AG04450 (cell line): ENCODE data around the gene ARID4B. TPM values are rescaled to one million over a fixed set of nuclear protein-coding genes. Genes with fewer than 3 reads are reported as not detected.

ENCODE experiments used
- CTCF ChIA-PET: fragments of 300-600, 350-600 bp; formaldehyde crosslinking; extraction: SDS; loops from one replicate; lab custom pipeline; 2022; ENCODE audit warnings: antibody characterized with exemption, inconsistent platforms; lab: Charles Lee
- POLR2A ChIA-PET: fragments of 350-600 bp; formaldehyde crosslinking; extraction: SDS; loops from one replicate; lab custom pipeline; 2021; ENCODE audit warnings: antibody characterized with exemption, inconsistent platforms; lab: Yijun Ruan, JAX
- DNase-seq: peaks from one replicate; pipeline ENCODE4 v3.0.0-alpha.2; 2011; ENCODE audit warnings: low read depth, low spot score
- H3K27ac ChIP-seq: one replicate; pipeline ENCODE4 v1.5.1; 2012; ENCODE audit warnings: low read depth, low read length, control low read depth
- H3K27me3 ChIP-seq: one replicate; pipeline ENCODE4 v1.6.0; 2012; ENCODE audit warnings: low read length; ENCODE audit not compliant: control insufficient read depth, insufficient read depth
- H3K4me3 ChIP-seq: 2 replicates; pipeline ENCODE4 v1.5.1; 2011; ENCODE audit warnings: mild to moderate bottlenecking, low read depth, low read length, control low read depth
- H3K9me3 ChIP-seq: 2 replicates; pipeline ENCODE4 v1.5.1; 2012; ENCODE audit warnings: low read length; ENCODE audit not compliant: control insufficient read depth, insufficient read depth
- CTCF ChIP-seq: IDR thresholded peaks from 2 replicates; pipeline ENCODE4 v1.5.1; 2011; ENCODE audit warnings: low read depth, low read length, control low read depth, inconsistent platforms
- polyA plus RNA-seq: library from polyadenylated mRNA; depleted of rRNA; stranded (reverse); fragments of >200 nt; gene quantifications from 2 replicates; pipeline ENCODE4 v1.2.3, GENCODE V29; 2011

ARID4B gene
- polyA plus RNA-seq, 1 experiment: 15.6 TPM

- H3K9me3 ChIP-seq: no peaks in the 10 kb centered on the region
- H3K27me3 ChIP-seq: no peaks in the 10 kb centered on the region
- TF ChIP-seq CTCF: no peak
- ChIA-PET POLR2A (no interaction called here), CTCF (no interaction called here)
- H3K4me3 ChIP-seq: no peak overlapping the region
- DNase-seq: no peak
- H3K27ac ChIP-seq: no peak overlapping the region
Observed at GRCh38 chr1:235292790-235293189, 35.2 kb downstream of the ARID4B start.

GRCh38 chr1:235291599-235292091 is 36.3 kb downstream of the ARID4B start:
- H3K27ac ChIP-seq: no peak overlapping the region
- DNase-seq: no peak
- ChIA-PET CTCF (no interaction called here), POLR2A (no interaction called here)
- TF ChIP-seq CTCF: no peak
- no peak overlapping the region for H3K4me3 ChIP-seq
- no peaks in the 10 kb centered on the region for H3K9me3 ChIP-seq
- H3K27me3 ChIP-seq: no peaks in the 10 kb centered on the region

GRCh38 chr1:235290740-235291502 is 37.1 kb downstream of the ARID4B start:
- no peak overlapping the region for H3K27ac ChIP-seq
- no peak overlapping the region for H3K4me3 ChIP-seq
- no peaks in the 10 kb centered on the region for H3K27me3 ChIP-seq
- no peak for DNase-seq
- POLR2A ChIA-PET: no interaction called here
- H3K9me3 ChIP-seq: no peaks in the 10 kb centered on the region
- no peak for TF ChIP-seq CTCF
- CTCF ChIA-PET: no interaction called here

- TF ChIP-seq CTCF: no peak
- ChIA-PET POLR2A (no interaction called here), CTCF (no interaction called here)
- H3K27me3 ChIP-seq: no peaks in the 10 kb centered on the region
- H3K27ac ChIP-seq: no peak overlapping the region
- no peak for DNase-seq
- no peak overlapping the region for H3K4me3 ChIP-seq
- no peaks in the 10 kb centered on the region for H3K9me3 ChIP-seq
Observed at GRCh38 chr1:235289859-235290739, 37.9 kb downstream of the ARID4B start.
